Astrocyte (in vitro differentiated cells and primary cell): Measurements from ENCODE around the gene MYEOV. TPM values are rescaled to one million over a fixed set of nuclear protein-coding genes. Genes with fewer than 3 reads are reported as not detected.

Source experiments
- DNase-seq: peaks from one replicate; pipeline ENCODE4 v3.0.0-alpha.2; 2010; ENCODE audit warnings: low read depth
- FAIRE-seq: peaks from 2 replicates; lab custom pipeline; 2011; peaks lifted over from hg19 to GRCh38; lab: Jason Lieb, UNC
- H2AFZ ChIP-seq: 2 replicates; pipeline ENCODE4 v1.6.0; 2012; ENCODE audit warnings: low read depth, low read length, inconsistent platforms
- H3K27ac ChIP-seq: 2 replicates; pipeline ENCODE4 v1.5.1; 2011; ENCODE audit warnings: low read depth, low read length, inconsistent platforms
- H3K27me3 ChIP-seq: 2 replicates; pipeline ENCODE4 v1.6.0; 2011; ENCODE audit warnings: low read length, inconsistent platforms; ENCODE audit not compliant: insufficient read depth
- H3K36me3 ChIP-seq: 2 replicates; pipeline ENCODE4 v1.5.1; 2011; ENCODE audit warnings: low read length, inconsistent platforms; ENCODE audit not compliant: insufficient read depth
- H3K4me1 ChIP-seq: 2 replicates; pipeline ENCODE4 v1.5.1; 2011; ENCODE audit warnings: low read length, inconsistent platforms; ENCODE audit not compliant: insufficient read depth
- H3K4me2 ChIP-seq: 2 replicates; pipeline ENCODE4 v1.6.0; 2012; ENCODE audit warnings: low read length, inconsistent platforms
- H3K4me3 ChIP-seq: 2 replicates; pipeline ENCODE4 v1.5.1; 2011; ENCODE audit warnings: low read depth, mild to moderate bottlenecking, low read length, inconsistent platforms; ENCODE audit not compliant: insufficient read depth
- H3K79me2 ChIP-seq: 2 replicates; pipeline ENCODE4 v1.6.0; 2012; ENCODE audit warnings: mild to moderate bottlenecking, low read length, inconsistent platforms; ENCODE audit not compliant: insufficient read depth
- H3K9ac ChIP-seq: 2 replicates; pipeline ENCODE4 v1.6.0; 2012; ENCODE audit warnings: mild to moderate bottlenecking, low read length, inconsistent platforms
- H3K9me3 ChIP-seq: 2 replicates; pipeline ENCODE4 v1.5.1; 2012; ENCODE audit warnings: low read depth, mild to moderate bottlenecking, low read length, inconsistent platforms; ENCODE audit not compliant: insufficient read depth
- H4K20me1 ChIP-seq: 2 replicates; pipeline ENCODE4 v1.6.0; 2012; ENCODE audit warnings: low read length, inconsistent platforms; ENCODE audit not compliant: insufficient read depth
- H3K27ac Mint-ChIP-seq: one replicate; pipeline ENCODE4 v1.8.0; 2021; ENCODE audit warnings: mild to moderate bottlenecking, mixed read lengths; ENCODE audit not compliant: unreplicated experiment
- H3K27me3 Mint-ChIP-seq: one replicate; pipeline ENCODE4 v1.8.0; 2021; ENCODE audit warnings: low read depth, mixed read lengths; ENCODE audit not compliant: unreplicated experiment
- H3K36me3 Mint-ChIP-seq: one replicate; pipeline ENCODE4 v1.8.0; 2021; ENCODE audit warnings: low read depth, mixed read lengths; ENCODE audit not compliant: unreplicated experiment
- H3K4me1 Mint-ChIP-seq: one replicate; pipeline ENCODE4 v1.8.0; 2021; ENCODE audit warnings: low read depth, mixed read lengths; ENCODE audit not compliant: unreplicated experiment
- H3K4me3 Mint-ChIP-seq: one replicate; pipeline ENCODE4 v1.8.0; 2021; ENCODE audit warnings: mild to moderate bottlenecking, moderate library complexity, mixed read lengths; ENCODE audit not compliant: unreplicated experiment
- H3K9me3 Mint-ChIP-seq: one replicate; pipeline ENCODE4 v1.8.0; 2021; ENCODE audit warnings: mild to moderate bottlenecking, mixed read lengths; ENCODE audit not compliant: unreplicated experiment
- EZH2 ChIP-seq: IDR thresholded peaks from 2 replicates; pipeline ENCODE4 v1.6.1; 2012; ENCODE audit warnings: mild to moderate bottlenecking, low read length, inconsistent platforms; ENCODE audit not compliant: insufficient read depth
- total RNA-seq: library from RNA; stranded (reverse); gene quantifications from 2 replicates; pipeline ENCODE4 v1.2.1, GENCODE V29; 2021
- TF ChIP-seq, protein P1 (sequence below): IDR thresholded peaks from 2 replicates; pipeline ENCODE4 v1.5.1; 2011; ENCODE audit warnings: low read depth, mild to moderate bottlenecking, inconsistent platforms, low read length, moderate library complexity; ENCODE audit not compliant: insufficient read depth

Gene MYEOV
- total RNA-seq, 1 donor from 2014 or later = not detected

GRCh38 chr11:69263736-69264052 lies 30.3 kb upstream of the MYEOV start:
- TF ChIP-seq, protein P1, sequence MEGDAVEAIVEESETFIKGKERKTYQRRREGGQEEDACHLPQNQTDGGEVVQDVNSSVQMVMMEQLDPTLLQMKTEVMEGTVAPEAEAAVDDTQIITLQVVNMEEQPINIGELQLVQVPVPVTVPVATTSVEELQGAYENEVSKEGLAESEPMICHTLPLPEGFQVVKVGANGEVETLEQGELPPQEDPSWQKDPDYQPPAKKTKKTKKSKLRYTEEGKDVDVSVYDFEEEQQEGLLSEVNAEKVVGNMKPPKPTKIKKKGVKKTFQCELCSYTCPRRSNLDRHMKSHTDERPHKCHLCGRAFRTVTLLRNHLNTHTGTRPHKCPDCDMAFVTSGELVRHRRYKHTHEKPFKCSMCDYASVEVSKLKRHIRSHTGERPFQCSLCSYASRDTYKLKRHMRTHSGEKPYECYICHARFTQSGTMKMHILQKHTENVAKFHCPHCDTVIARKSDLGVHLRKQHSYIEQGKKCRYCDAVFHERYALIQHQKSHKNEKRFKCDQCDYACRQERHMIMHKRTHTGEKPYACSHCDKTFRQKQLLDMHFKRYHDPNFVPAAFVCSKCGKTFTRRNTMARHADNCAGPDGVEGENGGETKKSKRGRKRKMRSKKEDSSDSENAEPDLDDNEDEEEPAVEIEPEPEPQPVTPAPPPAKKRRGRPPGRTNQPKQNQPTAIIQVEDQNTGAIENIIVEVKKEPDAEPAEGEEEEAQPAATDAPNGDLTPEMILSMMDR = no peak
- TF ChIP-seq EZH2 = no peak
- Histone ChIP-seq H2AFZ (no peak overlapping the region), H3K4me1 (no peaks in the 10 kb centered on the region), H4K20me1 (no peaks in the 10 kb centered on the region), H3K9ac (no peak overlapping the region), H3K4me2 (no peak overlapping the region), H3K36me3 (no peaks in the 10 kb centered on the region), H3K79me2 (no peaks in the 10 kb centered on the region), H3K27me3 (no peaks in the 10 kb centered on the region), H3K4me3 (no peak overlapping the region), H3K9me3 (no peaks in the 10 kb centered on the region), H3K27ac (no peak overlapping the region)
- no peak for DNase-seq
- Mint-ChIP-seq H3K4me3 (no peak overlapping the region), H3K27ac (no peak overlapping the region), H3K27me3 (peaks cover 71% of the 10 kb centered on the region), H3K4me1 (peaks cover 7% of the 10 kb centered on the region), H3K9me3 (peaks cover 19% of the 10 kb centered on the region), H3K36me3 (peaks cover 2% of the 10 kb centered on the region)
- no peak for FAIRE-seq

- DNase-seq (no peak), FAIRE-seq (no peak)
- Mint-ChIP-seq H3K27ac (no peak overlapping the region), H3K9me3 (peaks cover 19% of the 10 kb centered on the region), H3K4me1 (peaks cover 7% of the 10 kb centered on the region), H3K4me3 (no peak overlapping the region), H3K27me3 (peaks cover 70% of the 10 kb centered on the region), H3K36me3 (peaks cover 2% of the 10 kb centered on the region)
- no peaks in the 10 kb centered on the region for H4K20me1 ChIP-seq
- no peak overlapping the region for H3K27ac ChIP-seq
- H3K4me1 ChIP-seq = no peaks in the 10 kb centered on the region
- no peak overlapping the region for H3K4me3 ChIP-seq
- TF ChIP-seq, protein P1 = no peak
- no peak for TF ChIP-seq EZH2
- H3K4me2 ChIP-seq = no peak overlapping the region
- H3K36me3 ChIP-seq = no peaks in the 10 kb centered on the region
- H2AFZ ChIP-seq = no peak overlapping the region
- no peak overlapping the region for H3K9ac ChIP-seq
- H3K27me3 ChIP-seq = no peaks in the 10 kb centered on the region
- no peaks in the 10 kb centered on the region for H3K79me2 ChIP-seq
- no peaks in the 10 kb centered on the region for H3K9me3 ChIP-seq
These were observed 29.5 kb upstream of the MYEOV start for GRCh38 chr11:69264486-69264885.

- H3K36me3 Mint-ChIP-seq = peaks cover 2% of the 10 kb centered on the region
- Histone ChIP-seq H3K27me3 (no peaks in the 10 kb centered on the region), H3K79me2 (no peaks in the 10 kb centered on the region), H3K4me3 (no peak overlapping the region), H3K36me3 (no peaks in the 10 kb centered on the region), H3K9me3 (no peaks in the 10 kb centered on the region), H3K9ac (no peak overlapping the region), H4K20me1 (no peaks in the 10 kb centered on the region), H3K27ac (no peak overlapping the region), H3K4me1 (no peaks in the 10 kb centered on the region), H3K4me2 (no peak overlapping the region), H2AFZ (no peak overlapping the region)
- H3K27me3 Mint-ChIP-seq = peaks cover 65% of the 10 kb centered on the region
- TF ChIP-seq EZH2 = no peak
- TF ChIP-seq, protein P1 = no peak
- H3K4me3 Mint-ChIP-seq = no peak overlapping the region
- FAIRE-seq = no peak
- no peak for DNase-seq
- H3K4me1 Mint-ChIP-seq = peaks cover 7% of the 10 kb centered on the region
- no peak overlapping the region for H3K27ac Mint-ChIP-seq
- peaks cover 19% of the 10 kb centered on the region for H3K9me3 Mint-ChIP-seq
These were observed 28.7 kb upstream of the MYEOV start for GRCh38 chr11:69265210-69265609.
